NCI-H1436 (cell line): ENCODE measurements around the gene LRRC49.
"Not testable (repeated sequence)": the region's sequence is repeated elsewhere in the genome, so short reads cannot be mapped to it uniquely, and the experiment has no call there.

Experiments
- DNase-seq: peaks from one replicate; lab custom pipeline; 2025; lab: John Stamatoyannopoulos, UW

The LRRC49 gene

GRCh38 chr15:70923311-70924080 lies 30.9 kb downstream of the LRRC49 start:
- no peak for DNase-seq

DNA sequence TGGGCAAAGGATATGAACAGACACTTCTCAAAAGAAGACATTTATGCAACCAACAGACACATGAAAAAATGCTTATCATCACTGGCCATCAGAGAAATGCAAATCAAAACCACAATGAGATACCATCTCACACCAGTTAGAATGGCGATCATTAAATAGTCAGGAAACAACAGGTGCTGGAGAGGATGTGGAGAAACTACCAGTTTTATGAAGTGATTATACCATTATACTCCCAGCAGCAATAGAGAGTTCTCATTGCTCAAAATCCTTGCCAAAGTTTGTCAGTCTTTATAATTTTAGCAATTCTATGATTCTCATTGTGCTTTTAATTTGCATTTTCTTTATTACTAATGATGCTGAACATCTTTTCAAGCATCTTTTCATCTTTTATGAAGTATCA lies 34.3 kb downstream of the LRRC49 start:
- not testable (repeated sequence) for DNase-seq

- DNase-seq = no peak
Measured at GRCh38 chr15:70931821-70932220, 39.2 kb downstream of the LRRC49 start.

- DNase-seq = no peak
Measured at GRCh38 chr15:70932397-70932796, 39.8 kb downstream of the LRRC49 start.

- no peak for DNase-seq
Measured at GRCh38 chr15:70933411-70933810, 40.8 kb downstream of the LRRC49 start.

- no peak for DNase-seq
Measured at GRCh38 chr15:70935631-70936030, 43.0 kb downstream of the LRRC49 start.

DNA sequence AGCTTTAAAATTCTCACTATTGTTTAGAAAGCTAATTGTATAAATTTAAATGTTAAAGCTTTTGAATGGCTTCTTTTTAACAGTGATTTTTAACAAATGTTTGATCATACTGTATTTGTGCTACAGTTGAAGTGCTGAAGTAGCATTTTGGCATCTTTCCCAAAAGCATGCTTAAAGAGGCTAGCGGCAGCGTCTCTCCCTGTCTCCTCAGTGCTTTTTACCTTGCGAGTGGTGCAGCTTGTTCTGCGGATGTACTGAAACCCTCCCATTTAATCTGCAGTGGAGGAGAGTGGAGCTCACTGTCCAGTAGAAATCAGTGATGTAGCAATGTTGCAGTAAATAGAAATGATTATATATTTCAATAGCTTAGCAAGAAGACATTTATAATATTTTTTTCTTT lies 43.7 kb downstream of the LRRC49 start:
- peak; percentile 70 for DNase-seq

DNA sequence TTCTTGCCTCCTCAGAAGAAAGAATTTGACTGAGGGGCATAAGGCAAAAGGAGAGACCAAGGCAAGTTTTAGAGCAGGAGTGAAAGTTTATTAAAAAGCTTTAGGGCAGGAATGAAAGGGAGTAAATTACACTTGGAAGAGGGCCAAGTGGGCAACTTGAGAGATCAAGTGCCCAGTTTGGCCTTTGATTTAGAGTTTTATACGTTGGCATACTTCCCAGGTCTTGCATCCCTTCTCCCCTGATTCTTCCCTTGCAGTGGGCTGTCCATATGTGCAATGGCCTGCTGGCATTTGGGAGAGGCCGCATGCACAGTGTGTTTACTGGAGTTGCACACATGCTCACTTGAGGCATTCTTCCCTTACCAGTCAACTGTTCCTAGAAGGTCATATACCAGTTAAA lies 50.7 kb downstream of the LRRC49 start:
- DNase-seq = not testable (repeated sequence)

- DNase-seq = no peak
Measured at GRCh38 chr15:70947351-70948335, 55.0 kb downstream of the LRRC49 start.

DNA sequence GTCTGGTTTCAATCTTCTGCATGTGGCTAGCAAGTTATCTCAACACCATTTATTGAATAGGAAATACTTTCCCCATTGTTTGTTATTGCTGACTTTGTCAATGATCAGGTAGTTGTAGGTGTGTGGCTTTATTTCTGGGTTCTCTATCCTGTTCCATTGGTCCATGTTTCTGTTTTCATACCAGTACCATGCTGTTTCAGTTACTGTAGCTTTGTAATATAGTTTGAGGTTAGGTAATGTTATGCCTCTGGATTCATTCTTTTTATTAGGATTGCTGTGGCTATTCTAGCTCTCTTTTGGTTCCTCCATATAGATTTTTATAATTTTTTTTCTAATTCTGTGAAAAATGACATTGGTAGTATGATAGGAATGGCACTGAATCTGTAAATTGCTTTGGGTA lies 58.3 kb downstream of the LRRC49 start:
- DNase-seq = no peak

DNA sequence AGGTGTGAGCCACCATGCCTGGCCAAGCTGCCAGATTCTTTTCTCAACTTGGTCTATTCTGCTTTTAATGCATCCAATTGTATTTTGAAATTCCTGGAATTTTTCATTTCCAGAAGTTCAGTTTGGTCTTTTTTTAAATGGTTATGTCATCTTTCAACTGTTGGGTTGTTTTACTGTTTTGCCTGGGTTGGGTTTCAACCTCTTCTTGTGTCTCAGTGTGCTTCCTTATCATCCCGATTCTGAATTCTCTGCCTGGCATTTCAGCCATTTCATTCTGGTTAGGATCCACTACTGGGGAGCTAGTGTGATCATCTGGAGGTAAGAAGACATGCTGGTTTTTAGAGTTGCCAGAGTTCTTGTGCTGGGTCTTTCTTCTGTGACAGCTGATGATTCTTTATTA lies 61.5 kb downstream of the LRRC49 start:
- DNase-seq = no peak

- no peak for DNase-seq
Measured at GRCh38 chr15:70954733-70955132, 62.1 kb downstream of the LRRC49 start.

DNA sequence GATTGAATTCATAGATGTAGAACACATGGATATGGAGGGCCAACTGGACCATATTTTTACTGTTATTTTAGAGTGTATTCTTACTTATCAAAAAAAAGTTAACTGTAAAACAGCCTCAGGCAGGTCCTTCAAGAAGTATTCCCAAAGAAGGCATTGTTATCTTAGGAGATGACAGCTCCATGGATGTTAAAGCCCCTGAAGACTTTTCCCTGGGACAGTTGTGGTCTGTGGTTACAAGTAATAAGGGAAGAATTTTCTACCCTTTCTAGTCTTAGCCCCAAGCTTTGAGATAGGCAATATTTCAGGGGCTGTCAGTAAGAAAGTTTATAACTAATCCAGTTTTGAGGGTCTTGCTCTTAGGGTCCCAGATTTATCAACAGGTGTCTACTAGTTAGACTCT lies 62.5 kb downstream of the LRRC49 start:
- DNase-seq = no peak

DNA sequence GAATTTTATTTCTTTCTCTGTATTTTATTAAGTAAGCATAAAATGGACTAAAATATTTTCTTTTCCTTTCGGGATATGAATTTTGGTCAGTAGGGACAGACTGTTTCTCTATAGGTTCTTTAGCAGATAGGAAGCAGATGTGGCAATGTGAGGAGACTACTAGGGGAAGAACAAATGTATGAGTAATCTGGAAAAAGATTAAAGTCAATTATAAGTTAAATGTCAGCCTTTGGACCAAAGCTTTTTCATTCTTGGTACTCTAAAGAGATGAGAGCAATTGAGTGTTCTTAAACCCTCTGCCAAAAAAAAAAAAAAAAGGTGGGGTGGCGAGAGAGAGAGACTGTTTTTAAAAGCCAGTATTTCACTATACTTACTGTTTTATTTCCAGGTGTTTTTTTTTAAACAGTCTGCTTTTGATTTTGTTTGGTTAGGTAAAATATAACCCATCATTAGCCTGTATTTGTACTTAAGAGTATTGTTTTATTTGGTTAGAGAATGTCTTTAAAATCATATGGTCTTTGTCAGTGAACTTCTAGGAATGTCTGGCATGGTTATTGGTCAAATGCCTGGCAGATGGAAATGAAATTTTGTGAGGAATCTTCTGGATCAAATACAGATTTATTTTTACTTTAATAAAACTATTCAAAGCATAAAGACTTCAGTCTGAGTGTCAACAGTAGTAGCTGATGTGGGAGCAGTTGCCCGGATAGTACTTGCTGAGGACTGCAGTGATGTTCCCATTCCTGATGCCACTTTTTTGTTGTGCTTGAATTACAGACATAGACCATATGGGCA lies 63.8 kb downstream of the LRRC49 start:
- DNase-seq = no peak

DNA sequence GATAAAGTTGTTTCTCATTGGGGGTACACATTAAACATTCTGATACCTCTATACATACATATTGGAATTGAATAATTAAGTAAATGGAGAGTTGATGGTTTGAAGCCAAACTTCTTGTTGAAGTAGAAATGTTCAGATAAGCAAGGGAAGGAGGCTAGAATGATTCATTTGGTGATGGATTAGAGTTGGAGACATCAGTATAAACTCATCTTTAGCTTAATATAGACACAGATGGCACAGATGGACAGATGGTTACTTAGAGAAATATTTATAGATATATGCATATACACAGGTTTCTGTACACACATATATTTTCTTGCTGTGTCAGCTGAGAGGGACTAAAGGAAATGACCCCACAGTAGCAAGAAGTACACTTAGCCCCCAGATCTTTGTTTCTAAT lies 69.5 kb downstream of the LRRC49 start:
- no peak for DNase-seq

GRCh38 chr15:70963199-70963598 lies 70.6 kb downstream of the LRRC49 start:
- no peak for DNase-seq

DNA sequence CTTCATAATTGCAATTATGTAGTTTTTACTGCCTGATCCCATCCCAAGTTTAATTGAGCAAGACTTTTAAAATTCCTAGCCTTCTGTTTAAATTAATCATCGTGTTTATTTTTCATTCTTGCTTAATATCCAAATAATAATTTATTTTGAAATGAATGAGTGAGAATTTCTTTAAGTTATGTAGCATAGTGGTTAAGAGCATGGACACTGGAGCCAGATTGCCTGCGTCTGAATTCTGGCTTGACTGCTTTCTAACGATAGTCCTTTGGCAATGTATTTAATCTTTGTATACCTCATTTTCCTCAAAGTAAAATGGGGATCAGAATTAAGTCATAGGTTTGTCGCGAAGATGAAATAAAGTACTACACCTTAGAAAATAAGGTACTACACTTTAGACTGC lies 71.4 kb downstream of the LRRC49 start:
- DNase-seq = no peak

- DNase-seq = no peak
Measured at GRCh38 chr15:70964686-70965085, 72.1 kb downstream of the LRRC49 start.

DNA sequence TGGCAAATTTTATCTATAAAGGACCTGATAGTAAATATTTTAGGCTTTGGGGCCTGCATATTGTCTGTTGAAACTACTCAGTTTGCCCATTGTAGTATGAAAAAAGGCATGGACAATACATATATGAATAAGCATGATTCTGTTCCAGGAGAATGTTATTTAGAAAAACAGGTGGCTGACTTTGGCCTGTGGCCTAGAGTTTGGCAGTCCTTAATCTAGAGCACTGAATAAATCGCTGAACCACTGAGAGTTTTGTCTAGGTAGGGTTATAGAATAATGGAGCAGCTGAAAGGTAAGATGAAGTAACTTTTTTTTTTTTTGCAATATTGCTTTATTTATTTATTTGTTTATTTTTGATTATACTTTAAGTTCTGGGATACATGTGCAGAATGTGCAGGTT lies 75.0 kb downstream of the LRRC49 start:
- no peak for DNase-seq

DNA sequence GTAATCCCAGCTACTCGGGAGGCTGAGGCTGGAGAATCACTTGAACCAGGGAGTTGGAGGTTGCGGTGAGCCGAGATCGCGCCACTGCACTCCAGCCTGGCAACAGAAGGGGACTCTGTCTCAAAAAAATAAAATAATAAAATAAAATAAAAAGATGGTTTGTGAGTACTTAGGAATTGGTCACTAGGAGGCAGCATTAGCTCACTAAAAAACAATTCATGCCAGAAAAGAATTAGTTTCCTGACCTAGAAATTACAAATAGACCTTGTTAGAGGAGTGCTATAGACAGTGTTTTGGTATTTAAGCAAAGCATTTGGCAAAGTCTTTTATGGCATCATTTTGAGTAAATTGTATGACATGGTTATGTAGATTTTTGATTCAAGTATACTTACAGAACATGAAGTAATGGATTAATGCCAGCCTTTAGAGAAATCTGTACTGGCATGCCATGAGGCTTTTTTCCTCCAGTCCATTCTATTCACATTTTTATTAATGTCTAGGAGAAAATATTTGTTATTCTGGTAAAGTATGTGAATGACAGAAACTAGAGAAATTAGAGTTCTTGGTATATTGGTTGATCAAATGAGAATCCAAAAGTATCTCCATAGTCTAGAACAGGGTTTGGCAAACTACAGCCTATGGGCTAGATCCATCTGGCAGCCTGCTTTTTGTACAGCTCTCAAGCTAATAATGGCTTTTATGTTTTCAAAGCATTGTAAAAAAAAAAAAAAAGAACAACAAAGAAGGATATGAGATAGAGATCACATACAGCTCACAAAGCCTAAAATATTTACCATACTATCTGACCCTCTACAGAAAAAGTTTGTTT lies 81.6 kb downstream of the LRRC49 start:
- no peak for DNase-seq

GRCh38 chr15:70976851-70977250 lies 84.2 kb downstream of the LRRC49 start:
- no peak for DNase-seq
